ENCODE measurements around the gene RAMACL.
A peak's percentile ranks its signal among the peaks of the same experiment; 100 is the strongest.

Gene RAMACL

GRCh38 chr6:166572370-166573261, 13.9 kb downstream of the RAMACL start:
- no peak for DNase-seq

- DNase-seq = no peak
These were observed 15.4 kb downstream of the RAMACL start for GRCh38 chr6:166570929-166571713.

GRCh38 chr6:166569206-166569605, 17.3 kb downstream of the RAMACL start:
- DNase-seq = no peak

GRCh38 chr6:166567813-166568212, 18.7 kb downstream of the RAMACL start:
- no peak for DNase-seq

GRCh38 chr6:166567107-166567506, 19.4 kb downstream of the RAMACL start:
- no peak for DNase-seq

GRCh38 chr6:166566026-166567011, 20.2 kb downstream of the RAMACL start:
- DNase-seq = no peak

- DNase-seq = no peak
These were observed 21.2 kb downstream of the RAMACL start for GRCh38 chr6:166565084-166565967.

GRCh38 chr6:166563805-166564204, 22.7 kb downstream of the RAMACL start:
- DNase-seq = no peak

- no peak for DNase-seq
These were observed 23.3 kb downstream of the RAMACL start for GRCh38 chr6:166563200-166563599.

GRCh38 chr6:166562726-166563125, 23.8 kb downstream of the RAMACL start:
- DNase-seq = no peak

GRCh38 chr6:166561771-166562359, 24.6 kb downstream of the RAMACL start:
- DNase-seq = no peak

GRCh38 chr6:166560222-166560621, 26.3 kb downstream of the RAMACL start:
- no peak for DNase-seq

GRCh38 chr6:166559662-166560061, 26.8 kb downstream of the RAMACL start:
- DNase-seq = no peak

GRCh38 chr6:166559211-166559610, 27.3 kb downstream of the RAMACL start:
- no peak for DNase-seq

- DNase-seq = no peak
These were observed 28.1 kb downstream of the RAMACL start for GRCh38 chr6:166558156-166559005.

- DNase-seq = peak; percentile 80
These were observed 29.6 kb downstream of the RAMACL start for GRCh38 chr6:166556863-166557322.

GRCh38 chr6:166556336-166556735, 30.1 kb downstream of the RAMACL start:
- DNase-seq = no peak

GRCh38 chr6:166555086-166555485, 31.4 kb downstream of the RAMACL start:
- DNase-seq = no peak

- DNase-seq = no peak
These were observed 32.2 kb downstream of the RAMACL start for GRCh38 chr6:166554316-166554715.
